ENCODE data around the gene HOXA11. TPM values are rescaled to one million over a fixed set of nuclear protein-coding genes. Genes with fewer than 3 reads are reported as not detected.

The HOXA11 gene
- total and polyA plus RNA-seq, 11 donors, result not detected

- no peak overlapping the region for H3K4me3 ChIP-seq
Measured at GRCh38 chr7:27212497-27213432, 27.7 kb upstream of the HOXA11 start.

GRCh38 chr7:27211764-27212204, 26.8 kb upstream of the HOXA11 start:
- intact Hi-C loops (cut with DNase I), result loop anchor here in 8 of 10 donors (5.0 to 10.0 kb wide), 5 partner anchors 363 to 811 kb away; no protein-coding TSS in a partner anchor
- no peak for DNase-seq
- Histone ChIP-seq H3K4me3 (no peak overlapping the region), H3K27ac (no peak overlapping the region), H3K36me3 (no peaks in the 10 kb centered on the region), H3K9me3 (no peaks in the 10 kb centered on the region), H3K4me1 (peaks cover 0 to 22% (median 7%) of the 10 kb centered on the region in 12 donors), H3K27me3 (peaks cover 43 to 98% (median 85%) of the 10 kb centered on the region in 9 donors)
- WGBS, 4 donors, result 21 to 39% (median 26%) methylated on average over 3 of the region's 3 CpGs
- TF ChIP-seq POLR2A (IDR thresholded peaks at IDR 0.05) (no peak), CTCF (IDR thresholded peaks at IDR 0.05) (no peak)
- no peak for ATAC-seq

More at GRCh38 chr7:27212497-27213432, 27.7 kb upstream of the HOXA11 start:
- Histone ChIP-seq H3K27ac (no peak overlapping the region), H3K36me3 (no peaks in the 10 kb centered on the region), H3K4me1 (peaks cover 0 to 22% (median 7%) of the 10 kb centered on the region in 12 donors), H3K9me3 (no peaks in the 10 kb centered on the region), H3K27me3 (peaks cover 45 to 98% (median 75%) of the 10 kb centered on the region in 9 donors)
- DNase-seq (no peak), ATAC-seq (peak in 1 of 4 donors; percentile 25)
- 6 to 11% (median 10%) methylated on average over 48 to 52 of the region's 52 CpGs for WGBS, 4 donors
- intact Hi-C loops (cut with DNase I), result loop anchor here in 8 of 10 donors (5.0 to 10.0 kb wide), 5 partner anchors 362 to 810 kb away; no protein-coding TSS in a partner anchor
- TF ChIP-seq CTCF (IDR thresholded peaks at IDR 0.05) (no peak), POLR2A (IDR thresholded peaks at IDR 0.05) (no peak)

GRCh38 chr7:27211084-27211446, 26.0 kb upstream of the HOXA11 start:
- intact Hi-C loops (cut with DNase I), result loop anchor here in 8 of 10 donors (5.0 to 10.0 kb wide), 5 partner anchors 364 to 811 kb away; no protein-coding TSS in a partner anchor
- no peak overlapping the region for H3K27ac ChIP-seq
- ATAC-seq (no peak), DNase-seq (no peak)
- peaks cover 0 to 22% (median 7%) of the 10 kb centered on the region in 12 donors for H3K4me1 ChIP-seq
- no peaks in the 10 kb centered on the region for H3K36me3 ChIP-seq
- WGBS, 4 donors, result 70 to 81% (median 75%) methylated on average over 1 of the region's 1 CpG
- H3K27me3 ChIP-seq, result peaks cover 45 to 98% (median 85%) of the 10 kb centered on the region in 9 donors
- H3K4me3 ChIP-seq, result no peak overlapping the region
- H3K9me3 ChIP-seq, result no peaks in the 10 kb centered on the region
- TF ChIP-seq CTCF (IDR thresholded peaks at IDR 0.05) (no peak), POLR2A (IDR thresholded peaks at IDR 0.05) (no peak)

Measured in heart left ventricle (tissue), 16 donors.